Panc1 (cell line): ENCODE data around the gene EIF2S3.

Source experiments
- POLR2AphosphoS5 ChIP-seq: IDR thresholded peaks from 2 replicates; pipeline ENCODE4 v1.6.1; 2012; ENCODE audit warnings: mild to moderate bottlenecking, low read depth, low read length, moderate library complexity
- SIN3A ChIP-seq: IDR thresholded peaks from 2 replicates; pipeline ENCODE4 v1.6.1; 2012; ENCODE audit warnings: low read depth, mild to moderate bottlenecking, low read length, moderate library complexity, borderline replicate concordance; ENCODE audit not compliant: insufficient read depth
- TCF7L2 ChIP-seq: IDR thresholded peaks from 2 replicates; pipeline ENCODE4 v1.6.1; 2011; ENCODE audit warnings: mild to moderate bottlenecking, low read depth, low read length, inconsistent platforms
- TF ChIP-seq, protein P1 (sequence below): fragments of 450-650 bp; IDR thresholded peaks from 2 replicates; pipeline ENCODE4 v1.5.1; 2017; ENCODE audit warnings: mild to moderate bottlenecking

GRCh38 chrX:24005867-24006266, 48.9 kb upstream of the EIF2S3 start:
- TF ChIP-seq, protein P1, sequence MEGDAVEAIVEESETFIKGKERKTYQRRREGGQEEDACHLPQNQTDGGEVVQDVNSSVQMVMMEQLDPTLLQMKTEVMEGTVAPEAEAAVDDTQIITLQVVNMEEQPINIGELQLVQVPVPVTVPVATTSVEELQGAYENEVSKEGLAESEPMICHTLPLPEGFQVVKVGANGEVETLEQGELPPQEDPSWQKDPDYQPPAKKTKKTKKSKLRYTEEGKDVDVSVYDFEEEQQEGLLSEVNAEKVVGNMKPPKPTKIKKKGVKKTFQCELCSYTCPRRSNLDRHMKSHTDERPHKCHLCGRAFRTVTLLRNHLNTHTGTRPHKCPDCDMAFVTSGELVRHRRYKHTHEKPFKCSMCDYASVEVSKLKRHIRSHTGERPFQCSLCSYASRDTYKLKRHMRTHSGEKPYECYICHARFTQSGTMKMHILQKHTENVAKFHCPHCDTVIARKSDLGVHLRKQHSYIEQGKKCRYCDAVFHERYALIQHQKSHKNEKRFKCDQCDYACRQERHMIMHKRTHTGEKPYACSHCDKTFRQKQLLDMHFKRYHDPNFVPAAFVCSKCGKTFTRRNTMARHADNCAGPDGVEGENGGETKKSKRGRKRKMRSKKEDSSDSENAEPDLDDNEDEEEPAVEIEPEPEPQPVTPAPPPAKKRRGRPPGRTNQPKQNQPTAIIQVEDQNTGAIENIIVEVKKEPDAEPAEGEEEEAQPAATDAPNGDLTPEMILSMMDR = no peak
- TF ChIP-seq SIN3A (no peak), POLR2AphosphoS5 (no peak), TCF7L2 (no peak)
